MG63 (cell line): Measurements from ENCODE around the gene TTI1. TPM values are rescaled to one million over a fixed set of nuclear protein-coding genes. Genes with fewer than 3 reads are reported as not detected.
"Not testable (repeated sequence)": the region's sequence is repeated elsewhere in the genome, so short reads cannot be mapped to it uniquely, and the experiment has no call there.

Source experiments
- DNase-seq: peaks from one replicate; pipeline ENCODE4 v3.0.0-alpha.2; 2020
- H3K27me3 ChIP-seq: fragments of 250-450 bp; sonication (Bioruptor Pico); 2 replicates; pipeline ENCODE4 v1.5.1; 2020; ENCODE audit warnings: mild to moderate bottlenecking, moderate library complexity
- H3K36me3 ChIP-seq: fragments of 250-450 bp; sonication (Bioruptor Pico); 2 replicates; pipeline ENCODE4 v1.5.1; 2020; ENCODE audit warnings: mild to moderate bottlenecking, moderate library complexity
- H3K4me3 ChIP-seq: fragments of 250-450 bp; sonication (Bioruptor Pico); 2 replicates; pipeline ENCODE4 v1.5.1; 2020; ENCODE audit warnings: mild to moderate bottlenecking, moderate library complexity
- H3K9me3 ChIP-seq: fragments of 250-450 bp; sonication (Bioruptor Pico); 2 replicates; pipeline ENCODE4 v1.5.1; 2020; ENCODE audit warnings: mild to moderate bottlenecking, moderate library complexity
- total RNA-seq: library from RNA; depleted of rRNA; stranded (reverse); fragments of >200 nt; shearing (Covaris generic); gene quantifications from 2 replicates; pipeline ENCODE4 v1.2.3, GENCODE V29; 2014; ENCODE audit warnings: low replicate concordance

The TTI1 gene
- total RNA-seq, 1 experiment from 2014 or later, result 27.0 TPM

DNA sequence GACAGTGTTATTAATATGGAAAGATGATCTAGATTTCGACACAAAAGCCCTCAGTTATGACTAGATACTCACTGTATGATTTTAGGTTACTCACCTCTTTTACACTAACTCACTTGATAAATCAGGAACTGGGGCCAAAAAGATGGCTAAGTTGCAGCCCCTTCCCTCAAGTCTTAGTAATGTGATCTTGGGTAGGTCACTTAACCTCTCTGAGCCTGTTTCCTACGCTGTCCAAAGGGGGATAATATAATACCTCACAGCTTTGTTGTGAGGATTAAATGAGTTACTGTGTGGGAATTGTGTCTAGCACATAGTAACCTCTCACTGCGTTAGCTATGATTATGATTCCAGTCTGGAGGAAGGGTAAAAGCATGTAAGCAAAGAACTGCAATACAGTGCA is 1.3 kb downstream of the TTI1 start:
- H3K27me3 ChIP-seq, result no peaks in the 10 kb centered on the region
- H3K9me3 ChIP-seq, result peaks cover 8% of the 10 kb centered on the region
- DNase-seq, result no peak
- H3K4me3 ChIP-seq, result peak overlapping the region; percentile 98; the same call in 1 of the 2 replicates
- H3K36me3 ChIP-seq, result peaks cover 57% of the 10 kb centered on the region

GRCh38 chr20:38029453-38029852 is 3.8 kb downstream of the TTI1 start:
- DNase-seq, result no peak
- no peak overlapping the region for H3K4me3 ChIP-seq
- peaks cover 46% of the 10 kb centered on the region for H3K36me3 ChIP-seq
- H3K27me3 ChIP-seq, result no peaks in the 10 kb centered on the region
- peaks cover 8% of the 10 kb centered on the region for H3K9me3 ChIP-seq

- H3K27me3 ChIP-seq, result no peaks in the 10 kb centered on the region
- DNase-seq, result peak; percentile 15
- no peak overlapping the region for H3K4me3 ChIP-seq
Observed at GRCh38 chr20:38024496-38024895, 8.8 kb downstream of the TTI1 start.

GRCh38 chr20:38023181-38024001 is 9.9 kb downstream of the TTI1 start:
- Histone ChIP-seq H3K9me3 (peaks cover 16% of the 10 kb centered on the region), H3K27me3 (no peaks in the 10 kb centered on the region), H3K36me3 (peaks cover 50% of the 10 kb centered on the region), H3K4me3 (no peak overlapping the region)
- peak; percentile 42 for DNase-seq

More at GRCh38 chr20:38024496-38024895, 8.8 kb downstream of the TTI1 start:
- Histone ChIP-seq H3K9me3 (peaks cover 5% of the 10 kb centered on the region), H3K36me3 (peaks cover 40% of the 10 kb centered on the region)

DNA sequence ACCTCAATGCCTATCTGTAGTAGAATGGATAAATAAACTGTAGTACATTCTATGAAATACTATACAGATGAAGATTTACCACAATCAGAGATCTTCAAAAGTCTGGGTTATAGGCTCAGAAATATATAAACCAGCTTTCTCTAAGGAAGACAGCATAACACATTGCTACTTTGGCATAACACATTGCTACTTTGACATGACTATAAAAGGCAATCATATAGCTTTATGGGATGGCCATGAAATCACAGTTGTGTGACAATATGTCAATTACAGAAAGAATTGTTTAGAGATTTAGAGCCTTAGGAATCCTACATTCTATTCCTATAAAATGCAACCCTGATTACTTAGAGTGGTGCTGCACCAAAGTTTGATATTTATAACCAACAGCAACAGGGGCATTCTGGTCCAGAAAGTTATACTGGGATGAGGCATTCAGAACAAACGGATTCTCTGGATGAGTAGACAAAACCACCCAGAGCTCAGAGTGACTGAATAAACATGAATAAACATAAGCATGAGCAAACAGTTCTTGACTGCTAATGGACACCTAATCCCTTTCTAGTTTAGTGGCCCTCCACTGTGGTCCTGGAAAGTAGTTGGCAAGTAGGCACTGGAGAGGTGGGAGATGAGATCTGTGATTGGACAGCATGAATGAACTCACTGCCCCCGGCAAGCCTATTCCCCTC is 12.0 kb downstream of the TTI1 start:
- peaks cover 62% of the 10 kb centered on the region for H3K36me3 ChIP-seq
- no peaks in the 10 kb centered on the region for H3K27me3 ChIP-seq
- peaks cover 36% of the 10 kb centered on the region for H3K9me3 ChIP-seq
- no peak overlapping the region for H3K4me3 ChIP-seq
- no peak for DNase-seq

GRCh38 chr20:38018385-38018784 is 14.9 kb downstream of the TTI1 start:
- DNase-seq, result no peak
- peaks cover 36% of the 10 kb centered on the region for H3K9me3 ChIP-seq
- H3K36me3 ChIP-seq, result peaks cover 77% of the 10 kb centered on the region
- no peak overlapping the region for H3K4me3 ChIP-seq
- H3K27me3 ChIP-seq, result no peaks in the 10 kb centered on the region

DNA sequence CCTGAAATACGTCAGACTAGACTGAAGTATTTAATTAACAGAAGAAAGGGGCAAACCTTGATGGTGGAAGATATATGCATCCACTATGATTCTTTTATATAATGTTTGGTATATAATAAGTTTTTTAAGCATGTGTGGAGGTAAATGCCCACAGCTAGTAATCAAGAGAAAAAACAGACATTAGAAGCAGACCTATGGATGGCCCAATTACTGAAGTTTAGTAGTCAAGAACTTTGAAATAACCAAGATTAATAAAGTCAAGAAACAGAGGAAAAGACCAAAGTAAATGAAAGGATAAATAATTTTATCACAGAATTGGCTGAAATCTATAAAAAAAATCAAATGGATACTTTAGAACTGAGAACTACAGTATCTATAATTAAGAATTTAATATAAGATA is 15.3 kb downstream of the TTI1 start:
- peaks cover 36% of the 10 kb centered on the region for H3K9me3 ChIP-seq
- no peak for DNase-seq
- H3K36me3 ChIP-seq, result peaks cover 80% of the 10 kb centered on the region
- no peaks in the 10 kb centered on the region for H3K27me3 ChIP-seq
- H3K4me3 ChIP-seq, result no peak overlapping the region

DNA sequence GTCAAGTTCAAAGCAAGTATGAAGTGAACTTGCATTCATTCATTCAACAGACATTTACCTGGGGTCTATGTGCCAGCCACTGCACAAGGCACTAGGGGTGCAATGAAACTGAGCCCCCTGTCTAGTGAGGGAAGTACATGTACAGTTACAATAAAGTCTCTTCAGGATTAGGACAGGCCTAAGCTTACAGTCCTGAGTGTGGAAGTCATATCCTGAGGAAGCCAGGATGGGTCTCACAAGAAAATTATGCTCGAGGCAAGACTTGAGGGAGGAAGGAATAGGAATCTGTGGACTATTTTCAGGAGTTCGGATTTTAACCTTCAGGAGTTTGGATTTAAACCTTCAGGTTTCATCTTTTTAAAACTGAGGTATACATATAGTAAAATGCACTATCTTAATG is 19.4 kb downstream of the TTI1 start:
- H3K9me3 ChIP-seq, result peaks cover 25% of the 10 kb centered on the region
- DNase-seq, result no peak
- no peaks in the 10 kb centered on the region for H3K27me3 ChIP-seq
- peaks cover 85% of the 10 kb centered on the region for H3K36me3 ChIP-seq
- H3K4me3 ChIP-seq, result no peak overlapping the region

DNA sequence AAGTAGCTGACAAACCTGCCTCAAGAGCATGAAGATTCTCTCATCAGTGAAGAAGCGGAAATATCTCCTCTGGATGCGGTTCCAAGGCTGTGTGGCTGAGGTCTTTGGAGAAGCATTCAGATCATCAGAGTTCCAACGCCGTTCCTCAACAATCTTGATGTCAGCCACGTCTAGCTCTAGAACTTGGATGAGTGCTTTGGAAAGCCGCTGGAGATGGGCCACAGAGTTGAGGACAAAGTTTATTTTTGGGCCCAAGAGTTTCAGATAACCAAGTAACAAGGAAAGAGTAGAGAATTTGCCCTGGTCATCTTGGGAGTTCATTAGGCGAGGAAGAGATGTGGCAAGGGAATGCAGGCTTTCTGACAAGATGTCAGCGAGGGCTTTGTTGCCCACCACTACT is 20.9 kb downstream of the TTI1 start:
- H3K9me3 ChIP-seq, result peaks cover 10% of the 10 kb centered on the region
- H3K36me3 ChIP-seq, result peaks cover 69% of the 10 kb centered on the region
- H3K4me3 ChIP-seq, result no peak overlapping the region
- DNase-seq, result no peak
- no peaks in the 10 kb centered on the region for H3K27me3 ChIP-seq

DNA sequence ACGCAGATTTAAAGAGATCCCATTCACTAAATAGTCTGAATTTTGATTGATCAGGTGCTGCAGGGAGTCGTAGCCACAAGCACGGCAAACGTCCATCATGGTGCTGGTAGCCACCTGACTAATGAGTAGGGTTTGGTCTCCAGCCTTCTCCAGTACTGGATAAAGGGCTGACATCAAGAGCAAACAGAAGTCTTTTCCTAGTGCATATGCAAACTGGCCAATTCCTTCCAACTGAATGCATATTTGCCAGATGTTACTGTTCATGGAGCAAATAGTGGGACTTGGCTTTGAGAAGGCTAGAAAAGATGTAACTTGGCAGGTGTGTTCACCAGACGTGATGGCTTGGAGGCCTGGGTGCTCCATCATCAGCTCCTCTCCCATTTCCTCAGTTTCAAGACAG is 21.6 kb downstream of the TTI1 start:
- Histone ChIP-seq H3K27me3 (no peaks in the 10 kb centered on the region), H3K4me3 (no peak overlapping the region), H3K9me3 (peaks cover 5% of the 10 kb centered on the region; the same call in 1 of the 2 replicates), H3K36me3 (peaks cover 63% of the 10 kb centered on the region)
- no peak for DNase-seq

GRCh38 chr20:38009416-38009815 is 23.8 kb downstream of the TTI1 start:
- H3K9me3 ChIP-seq, H3K4me3 ChIP-seq, H3K27me3 ChIP-seq, DNase-seq: not testable (repeated sequence)
- H3K36me3 ChIP-seq, result peaks cover 47% of the 10 kb centered on the region

- Histone ChIP-seq H3K36me3 (peaks cover 43% of the 10 kb centered on the region), H3K27me3 (no peaks in the 10 kb centered on the region), H3K9me3 (no peaks in the 10 kb centered on the region), H3K4me3 (no peak overlapping the region)
- no peak for DNase-seq
Observed at GRCh38 chr20:38008233-38008944, 24.9 kb downstream of the TTI1 start.

- no peak for DNase-seq
- H3K4me3 ChIP-seq, result no peak overlapping the region
- no peaks in the 10 kb centered on the region for H3K9me3 ChIP-seq
- H3K36me3 ChIP-seq, result peaks cover 39% of the 10 kb centered on the region
- no peaks in the 10 kb centered on the region for H3K27me3 ChIP-seq
Observed at GRCh38 chr20:38007526-38007925, 25.7 kb downstream of the TTI1 start.

GRCh38 chr20:38005903-38006302 is 27.4 kb downstream of the TTI1 start:
- no peak for DNase-seq
- no peak overlapping the region for H3K4me3 ChIP-seq
- H3K36me3 ChIP-seq, result peaks cover 37% of the 10 kb centered on the region
- no peaks in the 10 kb centered on the region for H3K9me3 ChIP-seq
- H3K27me3 ChIP-seq, result no peaks in the 10 kb centered on the region

DNA sequence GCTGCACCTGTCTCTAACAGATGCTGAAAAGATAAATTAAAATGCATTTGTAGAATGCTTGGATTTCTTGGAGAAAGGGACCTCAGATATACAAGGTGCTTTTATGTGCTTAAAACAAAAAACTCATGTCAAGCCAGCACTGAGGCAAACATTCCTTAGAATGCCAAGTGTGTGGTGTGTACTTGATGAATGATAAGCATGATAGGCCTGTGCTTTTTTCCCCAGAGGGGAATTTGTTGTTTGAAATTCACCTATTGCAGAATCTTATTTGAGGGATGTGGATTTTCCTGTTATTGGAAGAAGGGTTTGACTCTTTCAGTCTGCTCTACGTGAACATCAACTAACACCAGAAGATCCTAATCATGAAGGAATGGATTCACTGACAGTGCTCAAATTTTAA is 28.8 kb downstream of the TTI1 start:
- DNase-seq, result no peak
- Histone ChIP-seq H3K4me3 (no peak overlapping the region), H3K36me3 (peaks cover 41% of the 10 kb centered on the region), H3K9me3 (no peaks in the 10 kb centered on the region), H3K27me3 (no peaks in the 10 kb centered on the region)

GRCh38 chr20:38002422-38002821 is 30.8 kb downstream of the TTI1 start:
- no peaks in the 10 kb centered on the region for H3K9me3 ChIP-seq
- H3K4me3 ChIP-seq, result no peak overlapping the region
- DNase-seq, result no peak
- no peaks in the 10 kb centered on the region for H3K27me3 ChIP-seq
- H3K36me3 ChIP-seq, result peaks cover 61% of the 10 kb centered on the region

GRCh38 chr20:38001981-38002380 is 31.3 kb downstream of the TTI1 start:
- DNase-seq, result peak; percentile 13
- Histone ChIP-seq H3K9me3 (no peaks in the 10 kb centered on the region), H3K27me3 (no peaks in the 10 kb centered on the region), H3K36me3 (peaks cover 61% of the 10 kb centered on the region), H3K4me3 (no peak overlapping the region)
